ENCODE results near the gene KRT78.

DNA sequence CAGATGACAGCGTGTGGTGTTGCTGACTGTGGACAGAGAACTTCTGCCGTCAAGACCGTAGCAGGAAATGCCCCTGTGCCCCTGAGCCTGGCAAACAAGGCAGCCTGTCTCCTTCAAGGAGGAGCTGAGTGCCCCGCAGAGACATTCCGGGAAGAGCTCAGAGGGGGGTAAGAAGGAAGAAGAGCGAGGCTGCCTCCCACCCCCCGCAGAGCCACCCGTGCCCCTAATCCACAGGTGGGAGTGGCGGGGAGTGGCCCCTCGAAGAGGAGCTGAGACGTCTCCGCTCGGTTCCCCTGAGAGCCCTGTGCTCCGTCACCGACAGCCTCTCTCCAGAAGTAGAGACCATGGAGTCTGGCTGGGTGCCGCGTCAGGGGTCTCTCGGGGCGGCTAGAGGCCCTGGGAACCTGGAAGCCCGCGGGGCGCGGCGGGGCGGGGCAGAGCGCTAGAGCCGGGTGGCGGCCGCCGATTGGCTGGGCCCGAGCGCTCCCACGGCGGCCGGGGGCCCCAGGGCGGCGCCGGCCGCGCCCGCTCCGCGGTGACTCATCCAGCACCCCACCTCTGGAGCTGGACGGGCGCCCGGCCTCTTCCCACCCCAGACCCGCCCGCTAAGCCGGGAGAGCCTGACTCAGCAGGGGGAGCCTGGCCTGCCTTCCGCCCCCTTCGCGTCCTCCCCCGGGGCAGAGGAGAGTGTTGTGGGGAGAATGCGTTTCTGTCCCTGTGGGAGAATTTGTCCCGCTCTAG, 25.2 kb upstream of the KRT78 start:
- TF ChIP-seq, protein P1, sequence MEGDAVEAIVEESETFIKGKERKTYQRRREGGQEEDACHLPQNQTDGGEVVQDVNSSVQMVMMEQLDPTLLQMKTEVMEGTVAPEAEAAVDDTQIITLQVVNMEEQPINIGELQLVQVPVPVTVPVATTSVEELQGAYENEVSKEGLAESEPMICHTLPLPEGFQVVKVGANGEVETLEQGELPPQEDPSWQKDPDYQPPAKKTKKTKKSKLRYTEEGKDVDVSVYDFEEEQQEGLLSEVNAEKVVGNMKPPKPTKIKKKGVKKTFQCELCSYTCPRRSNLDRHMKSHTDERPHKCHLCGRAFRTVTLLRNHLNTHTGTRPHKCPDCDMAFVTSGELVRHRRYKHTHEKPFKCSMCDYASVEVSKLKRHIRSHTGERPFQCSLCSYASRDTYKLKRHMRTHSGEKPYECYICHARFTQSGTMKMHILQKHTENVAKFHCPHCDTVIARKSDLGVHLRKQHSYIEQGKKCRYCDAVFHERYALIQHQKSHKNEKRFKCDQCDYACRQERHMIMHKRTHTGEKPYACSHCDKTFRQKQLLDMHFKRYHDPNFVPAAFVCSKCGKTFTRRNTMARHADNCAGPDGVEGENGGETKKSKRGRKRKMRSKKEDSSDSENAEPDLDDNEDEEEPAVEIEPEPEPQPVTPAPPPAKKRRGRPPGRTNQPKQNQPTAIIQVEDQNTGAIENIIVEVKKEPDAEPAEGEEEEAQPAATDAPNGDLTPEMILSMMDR (IDR thresholded peaks at IDR 0.05), result no peak
- TF ChIP-seq EZH2 (IDR thresholded peaks at IDR 0.05; ENCODE audit: borderline replicate concordance, insufficient read depth, low read depth, low read length, poor library complexity, severe bottlenecking), result no peak
